HG03558 (cell line): ENCODE data around the gene OVOL3.
"Not testable (repeated sequence)": the region's sequence is repeated elsewhere in the genome, so short reads cannot be mapped to it uniquely, and the experiment has no call there.

ENCODE experiments used
- ATAC-seq: cut with Tn5 transposase; IDR thresholded peaks from one replicate; pipeline ENCODE4 v1.9.1; 2021; ENCODE audit warnings: moderate number of reproducible peaks; ENCODE audit not compliant: unreplicated experiment; ENCODE audit errors: extremely low read depth

OVOL3 gene

DNA sequence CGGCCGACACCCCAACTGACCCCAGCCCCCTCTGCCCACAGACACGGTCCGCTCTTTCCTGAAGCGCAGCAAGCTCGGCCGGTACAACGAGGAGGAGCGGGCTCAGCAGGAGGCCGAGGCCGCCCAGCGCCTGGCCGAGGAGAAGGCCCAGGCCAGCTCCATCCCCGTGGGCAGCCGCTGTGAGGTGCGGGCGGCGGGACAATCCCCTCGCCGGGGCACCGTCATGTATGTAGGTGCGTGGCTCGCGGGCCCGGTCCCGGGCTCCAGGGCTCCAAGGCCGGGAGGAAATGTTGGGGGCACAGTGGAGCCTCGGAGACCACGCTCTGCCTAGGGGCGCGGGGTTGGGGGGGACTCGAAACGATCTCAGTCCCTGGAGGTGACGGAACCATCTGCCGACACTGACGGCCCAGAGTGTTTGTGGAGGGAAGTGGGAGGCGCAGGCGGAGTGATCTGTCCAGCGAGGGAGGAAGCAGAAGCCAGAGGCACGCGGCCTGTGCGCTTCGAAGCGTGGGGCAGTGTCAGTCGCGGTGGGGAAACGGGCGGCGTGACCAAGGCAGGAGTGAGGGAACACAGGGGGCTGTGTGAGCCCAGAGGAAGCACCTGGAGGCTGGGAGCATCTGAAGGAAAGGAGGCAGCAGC is 10.7 kb downstream of the OVOL3 start:
- no peak for ATAC-seq

DNA sequence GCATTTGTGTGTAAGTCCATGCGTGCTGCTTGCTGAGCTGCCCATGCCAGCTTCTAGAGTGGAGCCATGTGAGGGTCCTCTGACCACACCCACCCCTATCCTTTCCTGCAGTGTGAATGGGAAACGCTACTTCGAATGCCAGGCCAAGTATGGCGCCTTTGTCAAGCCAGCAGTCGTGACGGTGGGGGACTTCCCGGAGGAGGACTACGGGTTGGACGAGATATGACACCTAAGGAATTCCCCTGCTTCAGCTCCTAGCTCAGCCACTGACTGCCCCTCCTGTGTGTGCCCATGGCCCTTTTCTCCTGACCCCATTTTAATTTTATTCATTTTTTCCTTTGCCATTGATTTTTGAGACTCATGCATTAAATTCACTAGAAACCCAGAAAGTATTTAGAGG is 14.6 kb downstream of the OVOL3 start:
- no peak for ATAC-seq

DNA sequence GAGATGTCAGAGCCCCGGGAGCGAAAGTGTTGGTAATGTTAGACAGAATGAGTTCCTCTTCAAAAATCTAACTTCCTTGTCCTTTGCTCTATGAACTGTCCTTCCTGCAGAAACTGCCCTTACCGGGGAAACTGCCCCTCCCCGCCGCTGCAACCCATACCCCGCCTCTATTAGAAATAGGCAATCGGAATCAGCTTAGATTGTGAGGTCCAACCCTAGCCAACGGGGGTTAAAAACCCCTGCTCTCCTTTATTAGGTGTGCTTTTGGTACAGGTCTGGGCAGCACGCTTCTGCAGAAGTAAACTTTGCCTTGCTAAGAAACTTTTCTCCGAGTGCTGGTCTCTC is 17.4 kb downstream of the OVOL3 start:
- no peak for ATAC-seq

DNA sequence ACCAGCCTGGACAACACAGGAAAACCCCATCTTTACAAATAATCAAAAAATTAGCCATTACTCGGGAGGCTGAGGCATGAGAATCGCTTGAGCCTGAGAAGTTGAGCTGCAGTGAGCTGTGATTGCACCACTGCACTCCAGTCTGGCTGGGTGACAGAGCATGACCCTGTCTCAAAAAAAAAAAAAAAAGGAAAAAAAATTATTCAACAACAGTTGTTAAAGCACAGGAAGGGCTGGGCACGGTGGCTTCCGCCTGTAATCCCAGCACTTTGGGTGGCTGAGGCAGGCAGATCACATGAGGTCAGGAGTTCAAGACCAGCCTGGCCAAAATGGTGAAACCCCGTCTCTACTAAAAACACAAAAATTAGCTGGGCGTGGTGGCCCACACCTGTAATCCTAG is 20.3 kb downstream of the OVOL3 start:
- ATAC-seq = not testable (repeated sequence)

DNA sequence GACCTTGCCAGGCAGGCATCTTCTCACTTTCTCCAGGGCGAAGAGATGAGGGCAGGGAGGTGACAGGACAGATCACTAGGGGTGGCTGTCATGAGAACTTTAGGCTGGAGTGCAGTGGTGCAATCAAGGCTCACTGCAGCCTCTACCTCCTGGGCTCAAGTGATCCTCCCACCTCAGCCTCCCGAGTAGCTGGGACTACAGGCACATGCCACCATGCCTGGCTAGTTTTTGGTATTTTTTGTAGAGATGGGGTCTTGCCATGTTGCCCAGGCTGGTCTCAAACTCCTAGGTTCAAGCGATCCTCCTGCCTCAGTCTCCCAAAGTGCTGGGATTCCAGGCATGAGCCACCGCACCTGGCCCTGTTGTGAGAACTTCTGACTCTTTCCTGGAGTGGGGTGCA is 23.9 kb downstream of the OVOL3 start:
- not testable (repeated sequence) for ATAC-seq

DNA sequence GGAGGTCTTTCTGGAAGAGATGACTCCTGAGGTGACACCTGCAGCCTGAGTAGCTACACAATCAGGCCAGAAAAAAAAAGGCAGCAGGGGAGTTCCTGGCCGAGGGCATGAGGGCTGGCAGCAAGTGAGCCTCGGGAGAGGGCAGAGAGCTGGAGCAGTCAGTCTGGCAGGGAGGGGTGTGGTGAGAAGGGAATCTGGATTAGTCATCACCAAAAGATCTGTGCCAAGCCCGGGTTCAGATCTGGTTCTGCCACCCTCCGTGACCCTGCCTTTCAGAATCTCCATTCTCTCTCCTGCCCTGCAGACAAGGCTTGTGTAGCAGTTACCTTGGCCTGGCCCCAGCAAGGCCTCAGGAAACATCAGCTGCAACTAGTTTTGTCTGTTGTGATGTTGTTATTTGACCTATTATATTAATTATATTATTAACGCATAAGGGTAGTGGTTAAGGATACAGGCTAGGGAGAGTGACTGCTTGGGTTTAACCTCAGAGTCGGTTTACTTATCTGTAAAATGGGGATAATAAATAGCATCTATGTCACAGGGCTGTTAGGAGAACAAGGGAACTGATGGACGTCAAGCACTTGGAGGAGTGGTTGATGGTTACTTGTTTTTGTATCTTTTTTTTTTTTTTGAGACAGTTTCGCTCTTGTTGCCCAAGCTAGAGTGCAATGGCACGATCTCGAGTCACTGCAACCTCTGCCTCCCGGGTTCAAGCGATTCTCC is 26.2 kb downstream of the OVOL3 start:
- no peak for ATAC-seq

DNA sequence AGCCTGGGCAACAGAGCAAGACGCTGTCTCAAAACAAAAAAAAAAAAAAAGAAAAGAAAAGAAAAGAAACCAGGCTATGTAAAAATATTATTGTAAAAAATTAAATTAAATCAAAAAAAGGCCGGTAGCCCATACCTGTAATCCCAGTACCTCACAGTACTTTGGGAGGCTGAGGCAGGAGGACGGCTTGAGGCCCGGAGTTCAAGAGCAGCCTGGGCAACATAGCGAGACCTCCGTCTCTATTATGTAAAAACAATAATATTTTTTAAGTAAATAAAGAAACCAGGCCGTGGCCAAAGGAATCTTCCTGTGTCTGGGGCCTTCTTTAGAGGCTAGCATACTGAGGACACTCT is 28.2 kb downstream of the OVOL3 start:
- ATAC-seq = no peak

DNA sequence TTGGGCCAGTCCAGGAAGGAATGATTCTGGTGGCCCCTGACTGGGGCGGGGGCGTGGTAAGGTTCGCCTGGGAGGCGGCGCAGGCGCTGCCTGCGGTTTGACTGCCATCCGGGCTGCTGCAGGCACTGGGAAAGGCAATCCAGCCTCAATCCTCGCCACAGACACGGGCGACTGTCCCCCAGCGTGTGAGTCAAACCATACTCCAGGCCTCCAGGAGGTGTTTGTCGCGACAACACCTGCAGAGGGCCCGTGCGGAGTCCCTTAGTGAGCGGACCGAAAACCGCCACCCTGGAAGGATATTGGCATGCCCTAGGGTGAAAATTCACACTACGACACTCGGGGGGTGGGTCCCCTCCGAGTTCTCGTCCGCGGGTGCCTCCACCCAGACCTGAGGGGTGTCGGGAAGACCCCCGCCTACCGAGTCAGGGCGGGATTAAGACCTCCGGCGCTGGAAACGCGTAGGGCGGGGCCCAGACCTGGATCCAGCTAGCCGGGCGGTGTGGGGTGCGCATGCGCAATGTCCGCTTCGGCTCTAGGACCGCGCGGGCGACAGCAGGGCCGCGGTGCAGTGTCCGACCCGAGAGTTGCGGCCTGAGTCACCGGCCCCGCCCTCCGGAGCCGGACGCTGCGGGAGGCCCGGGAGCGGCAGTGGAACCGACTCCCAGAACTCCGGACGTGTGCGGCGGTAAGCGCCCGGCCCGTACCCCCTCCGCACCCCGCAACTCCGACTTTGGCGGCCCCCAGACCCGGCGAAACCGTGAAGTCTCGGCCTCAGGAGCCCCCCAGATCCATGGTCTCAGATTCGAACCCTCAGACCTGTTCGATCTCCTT is 28.7 kb downstream of the OVOL3 start, which contains the start of gene CAPNS1:
CAPNS1 (plus strand) TSS at position 594 of the 831 bp plus-strand sequence. CDS start 946 bp downstream, outside the sequence.
- peak; percentile 57 for ATAC-seq

DNA sequence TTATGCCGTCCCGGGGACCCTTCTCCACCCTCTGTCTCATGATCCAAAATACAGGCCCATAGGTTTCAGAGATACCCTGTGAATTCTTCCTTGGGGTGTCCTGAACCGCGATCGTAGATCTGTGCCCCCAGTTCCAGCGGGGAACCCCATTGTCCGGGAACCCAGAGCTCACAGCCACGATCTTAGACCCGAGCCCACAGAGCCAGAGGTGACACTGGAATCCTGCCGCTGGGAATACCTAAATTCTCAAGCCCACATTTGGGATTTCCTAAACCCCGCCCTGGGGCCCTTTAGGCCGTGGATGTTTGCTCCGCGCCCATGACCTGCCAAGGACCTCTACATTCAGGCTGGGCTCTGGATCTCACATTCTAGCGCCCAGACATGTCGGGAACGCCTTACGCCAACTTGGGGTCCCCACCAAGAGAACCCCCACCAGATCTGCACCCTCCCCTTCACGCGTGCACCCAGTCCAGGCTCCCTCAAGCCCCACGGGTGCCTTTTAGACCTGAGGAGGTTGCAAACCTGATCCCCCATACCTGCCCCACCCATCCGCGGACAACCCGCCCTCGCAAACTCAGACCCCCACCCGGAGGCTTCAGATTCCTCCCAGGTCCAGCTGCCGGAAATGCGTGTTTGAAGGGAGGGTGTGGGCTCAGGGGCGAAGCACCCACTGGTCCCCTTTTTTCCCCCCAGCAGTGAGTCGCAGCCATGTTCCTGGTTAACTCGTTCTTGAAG is 29.5 kb downstream of the OVOL3 start:
- ATAC-seq = no peak

DNA sequence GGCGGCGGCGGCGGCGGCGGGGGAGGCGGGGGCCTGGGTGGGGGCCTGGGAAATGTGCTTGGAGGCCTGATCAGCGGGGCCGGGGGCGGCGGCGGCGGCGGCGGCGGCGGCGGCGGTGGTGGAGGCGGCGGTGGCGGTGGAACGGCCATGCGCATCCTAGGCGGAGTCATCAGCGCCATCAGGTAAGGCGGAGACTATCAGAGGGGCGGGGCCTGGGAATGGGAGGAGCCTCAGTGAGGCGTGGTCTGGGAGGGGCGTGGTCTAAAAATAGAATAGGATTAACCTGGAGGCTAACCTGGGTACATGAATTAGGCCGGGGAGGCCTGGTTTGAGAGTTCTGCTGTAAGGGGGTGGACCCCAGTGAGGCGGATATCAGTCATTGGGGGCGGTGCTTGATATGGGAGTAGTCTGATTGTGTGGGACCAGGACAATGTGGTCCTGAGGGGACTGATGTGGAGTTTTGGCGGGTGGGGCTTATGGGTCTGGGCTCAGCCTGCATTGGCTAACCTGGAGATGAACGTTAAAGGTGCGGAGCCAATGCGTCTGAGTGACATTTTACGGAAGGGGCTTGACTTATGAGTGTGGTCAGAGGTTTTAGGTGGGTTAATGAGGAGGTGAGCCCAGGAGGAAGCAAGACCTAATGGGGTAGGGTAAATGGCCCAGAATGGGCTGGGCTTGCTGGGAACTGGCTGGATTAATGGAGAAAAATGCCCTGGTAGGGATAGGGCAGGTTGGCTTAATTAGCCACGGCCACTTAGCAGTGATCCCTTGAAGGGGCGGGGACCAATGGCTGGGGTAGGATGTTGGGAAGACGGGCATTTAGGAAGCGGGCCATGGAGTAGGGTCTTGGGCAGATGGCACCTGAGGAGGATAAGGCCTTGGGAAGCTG is 30.3 kb downstream of the OVOL3 start:
- ATAC-seq = no peak

DNA sequence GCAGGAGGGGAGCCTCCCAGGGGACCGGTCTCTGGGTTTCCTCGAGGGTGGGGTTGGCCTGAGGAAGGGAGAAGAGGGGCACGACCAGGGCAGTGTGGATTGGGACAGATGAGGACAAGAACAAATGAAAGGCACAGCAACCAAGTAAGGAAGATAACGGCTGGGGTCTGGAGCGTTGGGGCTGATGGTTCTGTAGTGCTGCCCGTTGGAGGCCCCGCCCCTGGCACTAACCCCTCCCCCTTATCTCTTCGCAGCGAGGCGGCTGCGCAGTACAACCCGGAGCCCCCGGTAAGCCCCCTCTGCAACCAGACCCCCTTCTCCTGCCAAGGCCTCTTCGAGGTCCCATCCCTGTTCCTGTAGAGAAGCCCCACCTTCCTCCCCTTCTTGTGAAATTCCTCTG is 31.1 kb downstream of the OVOL3 start:
- no peak for ATAC-seq

DNA sequence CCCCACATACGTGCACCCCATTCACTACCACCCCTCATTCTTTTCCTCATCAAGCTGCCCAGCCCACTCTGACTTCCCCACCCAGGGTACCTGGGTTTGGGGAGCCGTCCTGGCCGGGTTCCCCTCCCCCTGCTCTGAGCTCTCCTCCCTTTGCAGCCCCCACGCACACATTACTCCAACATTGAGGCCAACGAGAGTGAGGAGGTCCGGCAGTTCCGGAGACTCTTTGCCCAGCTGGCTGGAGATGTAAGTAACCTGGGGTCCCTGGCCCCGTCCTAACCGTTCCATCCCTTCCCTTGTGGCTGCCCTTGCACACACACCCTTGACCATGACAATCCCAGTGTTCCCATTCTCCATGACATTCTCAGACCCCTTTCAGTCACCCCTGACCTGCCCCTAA is 31.6 kb downstream of the OVOL3 start:
- no peak for ATAC-seq

DNA sequence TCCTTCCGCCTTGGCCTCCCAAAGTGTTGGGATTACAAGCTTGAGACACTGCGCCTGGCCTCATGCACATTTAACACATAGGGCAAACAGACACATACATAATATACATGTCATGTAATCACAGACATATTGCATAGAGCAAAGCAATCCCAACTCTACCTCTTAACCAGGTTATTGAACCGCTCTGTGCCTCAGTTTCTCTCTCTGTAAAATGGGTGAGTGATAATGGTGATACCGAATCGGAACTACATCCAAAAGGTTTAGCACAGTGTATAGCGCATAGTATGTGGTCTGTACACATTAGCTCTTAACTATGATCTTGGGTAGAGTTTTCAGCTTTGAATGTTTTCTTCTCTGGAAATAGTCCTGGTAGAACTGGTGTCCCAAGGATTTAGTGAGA is 33.7 kb downstream of the OVOL3 start:
- ATAC-seq = no peak

DNA sequence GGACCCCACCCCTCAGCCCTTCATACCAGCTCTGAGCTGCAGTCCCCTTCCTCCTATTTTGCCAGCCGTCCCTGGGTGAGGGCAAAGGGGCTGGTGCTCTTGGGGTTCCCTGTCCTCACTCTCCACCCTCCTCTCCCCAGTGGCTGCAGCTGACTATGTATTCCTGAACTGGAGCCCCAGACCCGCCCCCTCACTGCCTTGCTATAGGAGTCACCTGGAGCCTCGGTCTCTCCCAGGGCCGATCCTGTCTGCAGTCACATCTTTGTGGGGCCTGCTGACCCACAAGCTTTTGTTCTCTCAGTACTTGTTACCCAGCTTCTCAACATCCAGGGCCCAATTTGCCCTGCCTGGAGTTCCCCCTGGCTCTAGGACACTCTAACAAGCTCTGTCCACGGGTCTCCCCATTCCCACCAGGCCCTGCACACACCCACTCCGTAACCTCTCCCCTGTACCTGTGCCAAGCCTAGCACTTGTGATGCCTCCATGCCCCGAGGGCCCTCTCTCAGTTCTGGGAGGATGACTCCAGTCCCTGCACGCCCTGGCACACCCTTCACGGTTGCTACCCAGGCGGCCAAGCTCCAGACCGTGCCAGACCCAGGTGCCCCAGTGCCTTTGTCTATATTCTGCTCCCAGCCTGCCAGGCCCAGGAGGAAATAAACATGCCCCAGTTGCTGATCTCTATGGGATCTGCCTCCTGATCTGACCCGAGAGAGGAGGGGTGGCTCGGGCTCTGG is 38.9 kb downstream of the OVOL3 start:
- no peak for ATAC-seq

DNA sequence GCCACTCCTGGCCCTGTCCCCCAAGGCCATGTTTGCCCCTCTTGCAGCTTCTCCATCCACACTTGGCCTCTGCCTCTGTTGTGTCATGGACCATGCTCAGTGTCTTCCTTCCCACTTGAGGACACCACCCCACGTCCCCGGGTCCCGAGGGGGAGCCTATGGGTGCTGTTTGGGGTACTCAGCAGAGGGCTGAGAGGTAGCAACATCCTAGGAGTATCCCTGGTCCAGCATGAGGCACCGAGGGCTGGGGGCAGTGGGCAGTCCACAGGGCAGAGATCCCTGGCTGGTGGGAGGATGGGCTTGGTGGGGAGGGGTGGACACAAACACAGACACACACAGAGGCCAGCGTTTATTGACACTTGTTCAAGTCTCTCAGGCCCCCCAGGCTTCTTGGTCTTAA is 39.6 kb downstream of the OVOL3 start:
- no peak for ATAC-seq

DNA sequence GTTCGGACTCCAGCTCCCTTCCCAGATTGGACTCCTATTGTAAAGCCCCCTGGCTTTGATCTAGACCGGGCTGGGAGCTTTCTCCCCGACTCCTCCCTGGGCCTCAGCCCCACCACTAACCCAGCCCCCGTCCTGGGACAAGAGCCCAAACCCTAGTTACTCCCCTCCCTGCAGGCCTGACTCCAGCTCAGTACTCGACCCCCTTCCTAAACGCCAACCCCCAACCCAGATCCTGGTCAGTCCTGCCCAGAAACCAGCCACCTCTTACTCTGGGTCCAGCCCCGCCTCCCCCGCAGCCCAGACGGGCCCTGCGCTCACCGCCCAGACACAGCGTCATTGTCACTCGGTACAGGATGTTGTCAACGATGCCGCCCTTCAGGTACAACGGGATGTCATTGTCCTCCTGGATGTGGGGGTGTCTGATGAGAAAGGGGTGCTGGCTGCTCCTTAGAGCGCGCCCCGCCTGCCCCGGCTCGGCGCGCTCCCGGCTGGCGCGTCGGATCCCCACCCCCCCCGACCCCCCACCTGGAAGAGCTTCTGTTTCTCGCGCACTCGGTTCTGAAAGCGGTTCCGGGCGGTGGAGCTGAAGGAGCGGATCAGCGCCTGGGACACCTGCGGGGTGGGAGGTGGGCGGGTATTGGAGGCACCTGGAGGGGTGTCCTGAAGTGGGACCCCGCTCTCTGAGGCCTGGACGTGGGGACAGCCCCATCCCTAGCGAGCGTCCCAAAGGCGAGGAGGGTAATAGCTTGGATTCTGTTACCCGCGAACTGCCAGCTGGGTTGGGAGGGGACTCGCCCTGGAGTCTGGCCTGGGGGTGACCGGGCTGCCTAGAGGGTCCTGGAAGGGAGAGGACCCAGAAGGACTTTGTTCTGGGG is 40.4 kb downstream of the OVOL3 start:
- ATAC-seq = no peak

DNA sequence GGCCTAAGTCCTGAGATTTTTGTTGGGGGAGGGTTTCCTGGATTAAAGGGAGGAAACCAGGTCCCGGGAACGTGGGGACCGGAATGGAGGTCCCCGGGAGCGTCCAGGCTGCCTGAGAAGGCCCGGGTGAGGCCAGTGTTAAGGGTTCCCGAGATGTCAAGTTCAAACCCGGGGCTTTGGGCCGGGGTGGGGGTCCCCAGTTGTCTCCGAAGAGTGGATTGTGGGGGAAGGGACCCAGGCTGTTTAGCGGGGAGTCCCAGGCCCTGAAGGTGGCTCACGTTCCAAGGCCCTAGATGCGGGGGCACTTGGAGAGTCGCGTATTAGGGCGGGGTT is 41.0 kb downstream of the OVOL3 start:
- ATAC-seq = no peak

DNA sequence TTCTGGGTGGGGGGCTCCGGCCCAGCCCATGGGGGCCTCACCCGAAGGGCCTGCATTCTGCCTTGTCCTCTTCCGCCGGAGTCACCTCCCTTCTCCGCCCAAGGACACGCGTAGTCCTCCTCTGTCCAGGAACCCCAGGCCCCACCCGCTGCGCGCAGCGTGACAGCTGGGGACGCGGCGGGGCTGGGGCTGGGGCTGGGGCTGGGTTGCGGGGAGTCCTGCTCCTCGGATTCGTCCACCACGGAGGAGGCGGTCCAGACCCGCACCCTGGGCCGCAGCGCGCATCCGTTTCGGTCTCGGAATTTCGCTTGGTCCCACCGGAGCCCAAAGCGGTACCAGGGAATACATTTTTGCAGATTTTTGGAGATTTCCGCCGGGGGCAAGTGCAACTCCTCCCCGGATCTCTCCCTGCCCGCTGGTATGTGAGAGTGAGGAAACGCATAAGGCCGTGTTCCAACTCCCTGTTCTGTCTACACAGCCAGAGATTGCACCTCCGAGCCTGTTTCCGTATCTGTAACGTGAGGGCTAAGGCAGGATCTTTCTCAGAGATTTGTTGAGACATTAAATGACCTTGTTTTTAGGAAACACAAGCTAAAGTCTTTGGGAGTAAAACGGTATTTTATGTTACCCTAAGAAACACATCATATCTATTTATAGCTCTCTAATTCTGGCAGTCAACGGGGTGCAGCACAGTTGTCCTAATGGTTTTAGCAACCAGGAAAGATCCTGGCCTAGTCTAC is 41.6 kb downstream of the OVOL3 start, which contains the start of gene COX7A1:
COX7A1 (minus strand) TSS at position 96 of the 740 bp plus-strand sequence; CDS start at position 56, 40 bp downstream.
- ATAC-seq = no peak
